Stimulated activated CD4-positive, alpha-beta T cell treated with anti-CD3 and anti-CD28 coated beads, Interleukin-1b, Interleukin-23, amount 100 ng/mL, for 48 hours (primary cell): ENCODE results near the gene C12orf76.

Experiments
- DNase-seq: peaks from one replicate; pipeline ENCODE4 v3.0.0-alpha.2; 2020

Gene C12orf76

GRCh38 chr12:109994401-109995175, 53.7 kb downstream of the C12orf76 start:
- DNase-seq: no peak

- DNase-seq: no peak
Measured at GRCh38 chr12:109993091-109993490, 55.2 kb downstream of the C12orf76 start.

DNA sequence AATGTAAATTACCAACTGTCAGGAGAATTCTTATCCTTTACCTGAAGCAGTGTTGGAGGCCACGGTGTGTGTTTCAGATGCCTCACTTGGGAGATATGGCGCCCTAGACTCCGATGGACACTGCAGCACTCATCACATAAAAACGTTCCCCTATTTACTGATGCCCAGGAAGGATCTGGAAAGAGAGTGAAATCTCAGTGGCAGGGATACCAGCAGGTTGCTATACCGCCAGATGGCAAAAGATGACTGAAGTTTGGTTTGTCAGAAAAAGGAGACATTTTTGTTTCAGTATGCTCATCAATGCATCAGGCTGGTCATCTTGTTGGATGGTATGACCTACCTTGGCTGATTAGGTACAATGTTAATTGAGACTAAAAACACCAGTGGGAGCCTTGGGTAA, 56.7 kb downstream of the C12orf76 start:
- DNase-seq: no peak
